Measurements from ENCODE around the gene LDB3. TPM values are rescaled to one million over a fixed set of nuclear protein-coding genes. Genes with fewer than 3 reads are reported as not detected.

LDB3 gene
- total and polyA plus RNA-seq, 2 of the 8 experiments (the other 6 are each of a cell fraction or from before 2014, with no cell fraction given), result 0.20 to 0.43 TPM

DNA sequence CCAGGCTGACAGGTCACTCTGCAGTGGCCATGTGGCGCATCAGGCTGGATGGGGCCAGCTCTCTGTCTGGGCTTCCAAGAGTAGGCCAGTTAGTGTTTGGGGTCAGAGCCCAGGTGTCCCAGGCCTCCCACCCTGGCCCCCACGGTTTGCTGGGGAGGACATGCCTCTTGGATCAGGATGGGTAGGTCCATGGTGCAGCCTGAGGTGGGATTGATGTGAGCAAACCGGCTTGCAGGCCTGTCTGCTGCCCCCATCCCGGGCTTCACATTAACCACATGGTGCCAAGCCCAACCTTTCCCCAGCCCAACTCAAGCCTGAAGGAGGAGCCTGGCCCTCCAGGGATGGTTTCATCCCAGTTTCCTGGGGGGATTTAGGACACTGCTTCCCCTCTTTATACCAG, 39.2 kb downstream of the LDB3 start:
- POLR2A ChIA-PET (ENCODE audit: partially characterized antibody), result interaction anchor here (5.7 kb wide), 1 partner anchor 49 kb away, joined by 45 read pairs; the partner anchor contains the start of gene BMPR1A
- FAIRE-seq, result no peak
- TF ChIP-seq SAP30 (IDR thresholded peaks at IDR 0.05; ENCODE audit: insufficient read depth, insufficient replicate concordance, low read length) (no peak), CHD1 (IDR thresholded peaks at IDR 0.05; ENCODE audit: low read depth, low read length) (no peak), SIRT6 (IDR thresholded peaks at IDR 0.05; ENCODE audit: low read length) (no peak), SP1 (IDR thresholded peaks at IDR 0.05; ENCODE audit: low read depth, low read length) (no peak)
- TF ChIP-seq, protein P1, sequence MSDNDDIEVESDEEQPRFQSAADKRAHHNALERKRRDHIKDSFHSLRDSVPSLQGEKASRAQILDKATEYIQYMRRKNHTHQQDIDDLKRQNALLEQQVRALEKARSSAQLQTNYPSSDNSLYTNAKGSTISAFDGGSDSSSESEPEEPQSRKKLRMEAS (IDR thresholded peaks at IDR 0.05), result no peak

More for the DNA sequence above, 39.2 kb downstream of the LDB3 start:
- Histone ChIP-seq H3K14ac (ENCODE audit: insufficient read length) (no peak overlapping the region), H4K5ac (ENCODE audit: insufficient read length, low read depth, low read length) (no peak overlapping the region), H3K27me3 (replicated peaks in 1 of 4; ENCODE audit: control insufficient read depth in 3 of 4, extremely low read depth in 1 of 4, insufficient read depth in 3 of 4, low read length in 3 of 4) (no peaks in the 10 kb centered on the region), H3K9ac (replicated peaks in 1 of 4; ENCODE audit: extremely low read depth in 1 of 4, low read depth in 3 of 4, low read length in 3 of 4) (no peak overlapping the region), H4K91ac (replicated peaks; ENCODE audit: insufficient read length, low read length) (peak overlapping the region; percentile 44), H2BK15ac (ENCODE audit: low read length) (no peak overlapping the region), H2BK120ac (replicated peaks; ENCODE audit: low read depth, low read length) (no peak overlapping the region), H4K8ac (ENCODE audit: extremely low read depth, insufficient read depth, low read length) (no peak overlapping the region; the same call in 1 of the 2 replicates), H3K4ac (replicated peaks; ENCODE audit: insufficient read length, low read depth, low read length) (no peak overlapping the region), H3K27ac (ENCODE audit: low read depth, low read length) (no peak overlapping the region), H4K20me1 (replicated peaks in 1 of 2; ENCODE audit: control insufficient read depth in 1 of 2, insufficient read depth in 2 of 2, low read length in 2 of 2) (no peaks in the 10 kb centered on the region), H3K56ac (replicated peaks; ENCODE audit: insufficient read length, low read depth, low read length) (no peak overlapping the region), H3K18ac (ENCODE audit: extremely low read depth, low read length) (no peak overlapping the region), H3K79me1 (ENCODE audit: low read depth, low read length) (no peaks in the 10 kb centered on the region), H2AK5ac (ENCODE audit: low read depth, low read length) (no peak overlapping the region), H3K23me2 (ENCODE audit: low read depth, low read length) (peaks cover 6% of the 10 kb centered on the region; the same call in 1 of the 2 replicates), H3K79me2 (ENCODE audit: control insufficient read depth in 1 of 2, insufficient read depth in 2 of 2, low read length in 2 of 2) (no peaks in the 10 kb centered on the region), H2AFZ (ENCODE audit: low read length) (no peak overlapping the region), H3K4me3 (ENCODE audit: extremely low read depth in 1 of 4, insufficient read depth in 2 of 4, low read depth in 3 of 4, low read length in 4 of 4) (no peak overlapping the region), H2BK5ac (ENCODE audit: low read depth, low read length) (no peak overlapping the region), H3K4me2 (ENCODE audit: insufficient read depth in 1 of 2, low read depth in 2 of 2, low read length in 2 of 2) (no peak overlapping the region), H3K9me3 (ENCODE audit: insufficient read depth in 2 of 2, low read depth in 1 of 2, low read length in 1 of 2) (no peaks in the 10 kb centered on the region), H2BK20ac (ENCODE audit: low read length) (no peak overlapping the region), H3K36me3 (ENCODE audit: control insufficient read depth in 2 of 4, insufficient read depth in 4 of 4, low read length in 3 of 4) (no peaks in the 10 kb centered on the region), H2BK12ac (ENCODE audit: low read depth, low read length) (no peak overlapping the region), H3K23ac (ENCODE audit: insufficient read length) (no peak overlapping the region), H3K4me1 (replicated peaks in 1 of 4; ENCODE audit: control insufficient read depth in 3 of 4, insufficient read depth in 4 of 4, low read length in 3 of 4) (peaks cover 0 to 20% (median 11%) of the 10 kb centered on the region in 4 experiments; a peak in 6 of 7 replicates)
- DNase-seq (ENCODE audit: low read depth in 1 of 2, low spot score in 2 of 2), result no peak
- CTCF ChIA-PET (ENCODE audit: partially characterized antibody), result interaction anchor here (1.6 to 9.3 kb wide), 4 partner anchors 8 to 91 kb away, joined by 3 to 59 read pairs (median 32); no protein-coding TSS in a partner anchor
- 82% methylated on average over 4 of the region's 4 CpGs; no CpG with 5 or more reads in 1 of the 2 experiments for WGBS, 2 experiments (ENCODE audit: extremely low coverage in 1 of 2, insufficient coverage in 1 of 2, insufficient read length in 1 of 2, insufficient replicate concordance in 2 of 2, low coverage in 1 of 2, low lambda C conversion rate in 2 of 2, missing lambda C conversion rate in 1 of 2)

Data from H1 (cell line).